K562 (cell line): ENCODE measurements around the gene ERO1B. TPM values are rescaled to one million over a fixed set of nuclear protein-coding genes. Genes with fewer than 3 reads are reported as not detected.

Source experiments
- ATAC-seq: fragments of 200-7000 bp; cut with Tn5 transposase; 3 replicates; pipeline ENCODE4 v1.9.1; 2020; ENCODE audit warnings: moderate library complexity
- BruUV-seq: library from RNA; stranded (reverse); fragments of 400-500 nt; replicated peaks from 2 replicates; lab custom pipeline; 2021; lab: Mats Ljungman, UMichigan
- CTCF ChIA-PET: fragments of 300-600 bp; formaldehyde crosslinking; extraction: SDS; loops from one replicate; lab custom pipeline; 2021; ENCODE audit warnings: low intra/inter-chr PET ratio; lab: Yijun Ruan, JAX
- POLR2A ChIA-PET: fragments of 300-600, 350-650 bp; sonication (Branson Sonifier 250); formaldehyde crosslinking; extraction: SDS; loops from one replicate; lab custom pipeline; 2021; ENCODE audit warnings: antibody characterized with exemption, inconsistent platforms; lab: Yijun Ruan, JAX
- DNase-seq, 4 experiments: peaks; one replicate each; pipeline versions ENCODE4 v3.0.0 to v3.0.0-alpha.2; 2011 to 2018; ENCODE audit warnings: low spot score in 3 of 4, mixed read lengths in 3 of 4; ENCODE audit errors: extremely low read depth in 1 of 4
- FAIRE-seq: peaks from 2 replicates; lab custom pipeline; 2011; peaks lifted over from hg19 to GRCh38; lab: Jason Lieb, UNC
- H2AFZ ChIP-seq: 2 replicates; pipeline ENCODE4 v1.6.0; 2011; ENCODE audit warnings: low read depth, low read length, control low read depth, inconsistent platforms
- H3K27ac ChIP-seq: fragments of 200-600 bp; 3 replicates; pipeline ENCODE4 v1.8.0; 2011; ENCODE audit warnings: low read depth, mild to moderate bottlenecking, control low read depth, inconsistent platforms, low read length, moderate library complexity, mixed read lengths; ENCODE audit errors: extremely low read depth
- H3K27me3 ChIP-seq, 2 experiments: fragments of 300-600 bp in 1 of 2; 2 replicates in 1 of 2; 3 replicates in 1 of 2; pipeline versions ENCODE4 v1.6.0 to v1.8.0; 2011; ENCODE audit warnings: inconsistent platforms in 2 of 2, low read length in 2 of 2, mild to moderate bottlenecking in 1 of 2, mixed read lengths in 1 of 2, moderate library complexity in 1 of 2; ENCODE audit not compliant: control insufficient read depth in 2 of 2, insufficient read depth in 2 of 2
- H3K36me3 ChIP-seq: fragments of 300-600 bp; 3 replicates; pipeline ENCODE4 v1.8.0; 2011; ENCODE audit warnings: mild to moderate bottlenecking, low read length, inconsistent platforms; ENCODE audit not compliant: control insufficient read depth, insufficient read depth
- H3K4me1 ChIP-seq, 2 experiments: fragments of 200-600 bp in 1 of 2; replicated peaks in 1 of 2; 2 replicates in 1 of 2; 3 replicates in 1 of 2; pipeline versions ENCODE4 v1.5.1 to v1.8.0; 2011; ENCODE audit warnings: inconsistent platforms in 2 of 2, low read length in 2 of 2, mild to moderate bottlenecking in 1 of 2, mixed read lengths in 1 of 2, moderate library complexity in 1 of 2; ENCODE audit not compliant: control insufficient read depth in 2 of 2, insufficient read depth in 2 of 2
- H3K4me2 ChIP-seq: 2 replicates; pipeline ENCODE4 v1.6.1; 2011; ENCODE audit warnings: low read length, control low read depth, inconsistent platforms, mixed read lengths; ENCODE audit not compliant: insufficient read depth
- H3K4me3 ChIP-seq: fragments of 200-600 bp; sonication (generic), shearing (Covaris generic); 2 replicates; pipeline ENCODE4 v1.5.1; 2016; ENCODE audit warnings: control low read depth, inconsistent platforms
- H3K79me2 ChIP-seq: fragments of 200-600 bp; 3 replicates; pipeline ENCODE4 v1.8.0; 2011; ENCODE audit warnings: low read length, inconsistent platforms; ENCODE audit not compliant: control insufficient read depth, insufficient read depth
- H3K9ac ChIP-seq, 2 experiments: 2 replicates each; pipeline versions ENCODE4 v1.6.0 to v1.6.1; 2011; ENCODE audit warnings: low read depth in 2 of 2, low read length in 2 of 2, control low read depth in 1 of 2, inconsistent platforms in 1 of 2, mild to moderate bottlenecking in 1 of 2, mixed read lengths in 1 of 2; ENCODE audit not compliant: insufficient read depth in 1 of 2
- H3K9me1 ChIP-seq: one replicate; pipeline ENCODE4 v1.6.0; 2011; ENCODE audit warnings: inconsistent platforms, mild to moderate bottlenecking, low read length, moderate library complexity; ENCODE audit not compliant: control insufficient read depth, insufficient read depth
- H3K9me3 ChIP-seq: replicated peaks from 2 replicates; pipeline ENCODE4 v1.5.1; 2011; ENCODE audit warnings: low read depth, low read length, inconsistent platforms; ENCODE audit not compliant: control insufficient read depth, insufficient read depth
- H4K20me1 ChIP-seq: replicated peaks from 2 replicates; pipeline ENCODE4 v1.6.1; 2011; ENCODE audit warnings: low read length, inconsistent platforms, mixed read lengths; ENCODE audit not compliant: control insufficient read depth, insufficient read depth
- GABPB2 ChIP-seq: fragments of 250-450 bp; sonication (Bioruptor Pico); conservative IDR thresholded peaks from 2 replicates; pipeline ENCODE4 v1.5.1; 2021; ENCODE audit warnings: mild to moderate bottlenecking
- STAT6 ChIP-seq: sonication (generic); formaldehyde crosslinking; IDR thresholded peaks from 2 replicates; pipeline ENCODE4 v1.8.1; 2023; ENCODE audit warnings: mild to moderate bottlenecking, missing genetic modification reagents
- U2AF1 ChIP-seq: fragments of 200-400 bp; formaldehyde crosslinking; optimal IDR thresholded peaks from 2 replicates; pipeline ENCODE3; 2017; ENCODE audit warnings: mild to moderate bottlenecking, low read depth, low read length, moderate library complexity
- WGBS: fragments of 100-300 bp; shearing (Covaris generic); methylation state at CpG from one replicate; pipeline ENCODE4 v1.1.6; 2016; ENCODE audit warnings: low coverage, mixed read lengths; ENCODE audit not compliant: insufficient coverage; ENCODE audit errors: missing lambda C conversion rate; 5-methylcytosine and 5-hydroxymethylcytosine counted together
- in situ Hi-C: fragments of 300-500 bp; cut with MboI; formaldehyde crosslinking; loops from 4 replicates; pipeline ENCODE4 v1.15.0; 2018; ENCODE audit warnings: inconsistent platforms, mixed read lengths
- intact Hi-C: fragments of 100-400 bp; cut with micrococcal nuclease; formaldehyde crosslinking; loops from 2 replicates; pipeline ENCODE4 v1.14.2; 2022
- polyA plus RNA-seq, 8 experiments: library from polyadenylated mRNA; depleted of rRNA in 4 of 8; stranded (reverse) in 5 of 8; unstranded in 3 of 8; fragments of >200 nt; fragmentation: Nextera tagmentation in 2 of 8; fragmentation: Illumina TruSeq in 1 of 8; extraction: Ambion mirVana in 2 of 8; extraction: Trizol in 1 of 8; gene quantifications; 2 replicates each; pipeline versions ENCODE4 v1.2.1 to v1.2.3, GENCODE V29; 2011 to 2014; ENCODE audit warnings: inconsistent platforms in 1 of 8, missing spikeins in 1 of 8
- total RNA-seq, 7 experiments: library from RNA; depleted of rRNA in 6 of 7; stranded (reverse); fragments of >200 nt in 6 of 7; fragmentation: Illumina TruSeq in 2 of 7; extraction: Trizol in 2 of 7; gene quantifications; 2 replicates each; pipeline versions ENCODE4 v1.2.1 to v1.2.3, GENCODE V29; 2011 to 2021; ENCODE audit warnings: low replicate concordance in 1 of 7

Gene ERO1B
- total and polyA plus RNA-seq, 9 of the 15 experiments (the other 6 are each of a cell fraction or from before 2014, with no cell fraction given) = 0.59 to 6.4 (median 4.2) TPM

- no peak for TF ChIP-seq STAT6 (CRISPR knock-in tag)
Observed at GRCh38 chr1:236200925-236201324, 80.8 kb downstream of the ERO1B start (continued).

- peaks cover 4 to 17% of the 10 kb centered on the region in 2 experiments; a peak in 4 of 5 replicates for H3K27me3 ChIP-seq
- H3K36me3 ChIP-seq = no peaks in the 10 kb centered on the region
- H3K9me3 ChIP-seq = no peaks in the 10 kb centered on the region
- TF ChIP-seq U2AF1 (no peak), GABPB2 (CRISPR knock-in tag) (no peak)
- no peaks in the 10 kb centered on the region for H3K9me1 ChIP-seq
- BruUV-seq = no TSS peak
- H3K79me2 ChIP-seq = no peaks in the 10 kb centered on the region
- H2AFZ ChIP-seq = no peak overlapping the region
- ATAC-seq (no peak), FAIRE-seq (no peak), DNase-seq (no peak)
- H3K9ac ChIP-seq = no peak overlapping the region
- H3K4me3 ChIP-seq = no peak overlapping the region
- 9% methylated on average over 2 of the region's 2 CpGs for WGBS
- no peaks in the 10 kb centered on the region; a peak in 1 of 5 replicates for H3K4me1 ChIP-seq
- intact Hi-C loops = no loop called here
- CTCF ChIA-PET = no interaction called here
- in situ Hi-C loops = no loop called here
- no peak overlapping the region for H3K27ac ChIP-seq
- H4K20me1 ChIP-seq = no peaks in the 10 kb centered on the region
- H3K4me2 ChIP-seq = no peak overlapping the region
- POLR2A ChIA-PET = no interaction called here
Observed at GRCh38 chr1:236193184-236193583, 88.6 kb downstream of the ERO1B start.
